HG02943 (cell line): ENCODE data around the gene UGDH.

Source experiments
- ATAC-seq: cut with Tn5 transposase; IDR thresholded peaks from one replicate; pipeline ENCODE4 v1.9.1; 2021; ENCODE audit warnings: mild to moderate bottlenecking, low read depth, moderate library complexity; ENCODE audit not compliant: unreplicated experiment

The UGDH gene

GRCh38 chr4:39456946-39457763 lies 70.1 kb downstream of the UGDH start:
- no peak for ATAC-seq

GRCh38 chr4:39455486-39455885 lies 71.8 kb downstream of the UGDH start:
- no peak for ATAC-seq

GRCh38 chr4:39453738-39454137 lies 73.5 kb downstream of the UGDH start:
- ATAC-seq, result no peak

- ATAC-seq, result no peak
Observed at GRCh38 chr4:39452860-39453587, 74.2 kb downstream of the UGDH start.

GRCh38 chr4:39452153-39452859 lies 74.9 kb downstream of the UGDH start:
- ATAC-seq, result no peak

- no peak for ATAC-seq
Observed at GRCh38 chr4:39451423-39452023, 75.7 kb downstream of the UGDH start.

- no peak for ATAC-seq
Observed at GRCh38 chr4:39450618-39451017, 76.6 kb downstream of the UGDH start.
